ENCODE results near the gene TAS1R1.

TAS1R1 gene

GRCh38 chr1:6578624-6579373 is 23.7 kb downstream of the TAS1R1 start:
- Histone ChIP-seq H3K36me3 (ENCODE audit: low read length) (no peaks in the 10 kb centered on the region), H3K9me2 (replicated peaks; ENCODE audit: insufficient read depth, low read length) (no peaks in the 10 kb centered on the region), H3K4me2 (ENCODE audit: low read depth, low read length, poor library complexity, severe bottlenecking) (peak overlapping the region; percentile 65), H3K27ac (ENCODE audit: low read depth, low read length) (no peak overlapping the region), H4K20me1 (ENCODE audit: low read depth, low read length) (no peaks in the 10 kb centered on the region), H3F3A (ENCODE audit: insufficient read depth) (no peaks in the 10 kb centered on the region), H3K27me3 (ENCODE audit: low read length) (no peaks in the 10 kb centered on the region), H3K4me3 (ENCODE audit: insufficient read depth, low read length, poor library complexity, severe bottlenecking) (no peak overlapping the region), H3K9me3 (ENCODE audit: insufficient read depth, low read length) (no peaks in the 10 kb centered on the region), H3K9ac (ENCODE audit: low read length) (peak overlapping the region; percentile 82; the same call in 1 of the 2 replicates), H3K79me2 (ENCODE audit: insufficient read depth, low read length) (peaks cover 13% of the 10 kb centered on the region; the same call in 1 of the 2 replicates), H2AFZ (ENCODE audit: low read depth, low read length, severe bottlenecking) (peak overlapping the region; percentile 99)
- TF ChIP-seq, protein P1, sequence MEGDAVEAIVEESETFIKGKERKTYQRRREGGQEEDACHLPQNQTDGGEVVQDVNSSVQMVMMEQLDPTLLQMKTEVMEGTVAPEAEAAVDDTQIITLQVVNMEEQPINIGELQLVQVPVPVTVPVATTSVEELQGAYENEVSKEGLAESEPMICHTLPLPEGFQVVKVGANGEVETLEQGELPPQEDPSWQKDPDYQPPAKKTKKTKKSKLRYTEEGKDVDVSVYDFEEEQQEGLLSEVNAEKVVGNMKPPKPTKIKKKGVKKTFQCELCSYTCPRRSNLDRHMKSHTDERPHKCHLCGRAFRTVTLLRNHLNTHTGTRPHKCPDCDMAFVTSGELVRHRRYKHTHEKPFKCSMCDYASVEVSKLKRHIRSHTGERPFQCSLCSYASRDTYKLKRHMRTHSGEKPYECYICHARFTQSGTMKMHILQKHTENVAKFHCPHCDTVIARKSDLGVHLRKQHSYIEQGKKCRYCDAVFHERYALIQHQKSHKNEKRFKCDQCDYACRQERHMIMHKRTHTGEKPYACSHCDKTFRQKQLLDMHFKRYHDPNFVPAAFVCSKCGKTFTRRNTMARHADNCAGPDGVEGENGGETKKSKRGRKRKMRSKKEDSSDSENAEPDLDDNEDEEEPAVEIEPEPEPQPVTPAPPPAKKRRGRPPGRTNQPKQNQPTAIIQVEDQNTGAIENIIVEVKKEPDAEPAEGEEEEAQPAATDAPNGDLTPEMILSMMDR (IDR thresholded peaks at IDR 0.05; ENCODE audit: insufficient read depth, low read length, poor library complexity, severe bottlenecking): no peak
- no peak for TF ChIP-seq EZH2phosphoT487 (conservative IDR thresholded peaks at IDR 0.05; ENCODE audit: low read length)

DNA sequence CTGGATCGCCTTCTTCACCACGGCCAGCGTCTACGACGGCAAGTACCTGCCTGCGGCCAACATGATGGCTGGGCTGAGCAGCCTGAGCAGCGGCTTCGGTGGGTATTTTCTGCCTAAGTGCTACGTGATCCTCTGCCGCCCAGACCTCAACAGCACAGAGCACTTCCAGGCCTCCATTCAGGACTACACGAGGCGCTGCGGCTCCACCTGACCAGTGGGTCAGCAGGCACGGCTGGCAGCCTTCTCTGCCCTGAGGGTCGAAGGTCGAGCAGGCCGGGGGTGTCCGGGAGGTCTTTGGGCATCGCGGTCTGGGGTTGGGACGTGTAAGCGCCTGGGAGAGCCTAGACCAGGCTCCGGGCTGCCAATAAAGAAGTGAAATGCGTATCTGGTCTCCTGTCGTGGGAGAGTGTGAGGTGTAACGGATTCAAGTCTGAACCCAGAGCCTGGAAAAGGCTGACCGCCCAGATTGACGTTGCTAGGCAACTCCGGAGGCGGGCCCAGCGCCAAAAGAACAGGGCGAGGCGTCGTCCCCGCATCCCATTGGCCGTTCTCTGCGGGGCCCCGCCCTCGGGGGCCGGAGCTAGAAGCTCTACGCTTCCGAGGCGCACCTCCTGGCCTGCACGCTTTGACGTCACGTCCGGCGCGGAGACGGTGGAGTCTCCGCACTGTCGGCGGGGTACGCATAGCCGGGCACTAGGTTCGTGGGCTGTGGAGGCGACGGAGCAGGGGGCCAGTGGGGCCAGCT is 24.4 kb downstream of the TAS1R1 start, which contains the start of gene ZBTB48:
TSS of gene ZBTB48 (plus strand) at position 621 of the 745 bp plus-strand sequence. CDS start 616 bp downstream, outside the sequence.
- Histone ChIP-seq H3K4me2 (ENCODE audit: low read depth, low read length, poor library complexity, severe bottlenecking) (peak within 1 kb of the TSS; percentile 83), H3K9me3 (ENCODE audit: insufficient read depth, low read length) (no peaks in the 10 kb centered on the region), H3K27me3 (ENCODE audit: low read length) (no peaks in the 10 kb centered on the region), H3K79me2 (ENCODE audit: insufficient read depth, low read length) (peaks cover 13% of the 10 kb centered on the region; the same call in 1 of the 2 replicates), H3K36me3 (ENCODE audit: low read length) (no peaks in the 10 kb centered on the region), H3F3A (ENCODE audit: insufficient read depth) (no peaks in the 10 kb centered on the region), H3K9ac (ENCODE audit: low read length) (peak within 1 kb of the TSS; percentile 82), H3K4me3 (ENCODE audit: insufficient read depth, low read length, poor library complexity, severe bottlenecking) (peak within 1 kb of the TSS; percentile 81), H2AFZ (ENCODE audit: low read depth, low read length, severe bottlenecking) (peak within 1 kb of the TSS; percentile 99), H4K20me1 (ENCODE audit: low read depth, low read length) (no peaks in the 10 kb centered on the region), H3K9me2 (replicated peaks; ENCODE audit: insufficient read depth, low read length) (no peaks in the 10 kb centered on the region), H3K27ac (ENCODE audit: low read depth, low read length) (no peak within 1 kb of the TSS)
- TF ChIP-seq EZH2phosphoT487 (conservative IDR thresholded peaks at IDR 0.05; ENCODE audit: low read length): no peak
- TF ChIP-seq, protein P1 (IDR thresholded peaks at IDR 0.05; ENCODE audit: insufficient read depth, low read length, poor library complexity, severe bottlenecking): no peak

- H3K9me3 ChIP-seq (ENCODE audit: insufficient read depth, low read length): no peaks in the 10 kb centered on the region
- no peaks in the 10 kb centered on the region for H3F3A ChIP-seq (ENCODE audit: insufficient read depth)
- H3K36me3 ChIP-seq (ENCODE audit: low read length): no peaks in the 10 kb centered on the region
- H3K9me2 ChIP-seq (replicated peaks; ENCODE audit: insufficient read depth, low read length): no peaks in the 10 kb centered on the region
- peaks cover 13% of the 10 kb centered on the region; the same call in 1 of the 2 replicates for H3K79me2 ChIP-seq (ENCODE audit: insufficient read depth, low read length)
- no peaks in the 10 kb centered on the region for H4K20me1 ChIP-seq (ENCODE audit: low read depth, low read length)
- TF ChIP-seq, protein P1 (IDR thresholded peaks at IDR 0.05; ENCODE audit: insufficient read depth, low read length, poor library complexity, severe bottlenecking): no peak
- TF ChIP-seq EZH2phosphoT487 (conservative IDR thresholded peaks at IDR 0.05; ENCODE audit: low read length): no peak
- H3K4me3 ChIP-seq (ENCODE audit: insufficient read depth, low read length, poor library complexity, severe bottlenecking): peak overlapping the region; percentile 81
- no peak overlapping the region for H3K27ac ChIP-seq (ENCODE audit: low read depth, low read length)
- peak overlapping the region; percentile 83 for H3K4me2 ChIP-seq (ENCODE audit: low read depth, low read length, poor library complexity, severe bottlenecking)
- peak overlapping the region; percentile 29 for H2AFZ ChIP-seq (ENCODE audit: low read depth, low read length, severe bottlenecking)
- peak overlapping the region; percentile 82 for H3K9ac ChIP-seq (ENCODE audit: low read length)
- H3K27me3 ChIP-seq (ENCODE audit: low read length): no peaks in the 10 kb centered on the region
Measured at GRCh38 chr1:6580119-6580592, 25.0 kb downstream of the TAS1R1 start.
